Stimulated activated CD4-positive, alpha-beta T cell treated with anti-CD3 and anti-CD28 coated beads, Interleukin-2, amount 100 ng/mL, for 24 hours (primary cell): Measurements from ENCODE around the gene RIMBP2.

Experiments
- DNase-seq, 2 donors: peaks; one replicate each; pipeline ENCODE4 v3.0.0-alpha.2; 2020

Gene RIMBP2

DNA sequence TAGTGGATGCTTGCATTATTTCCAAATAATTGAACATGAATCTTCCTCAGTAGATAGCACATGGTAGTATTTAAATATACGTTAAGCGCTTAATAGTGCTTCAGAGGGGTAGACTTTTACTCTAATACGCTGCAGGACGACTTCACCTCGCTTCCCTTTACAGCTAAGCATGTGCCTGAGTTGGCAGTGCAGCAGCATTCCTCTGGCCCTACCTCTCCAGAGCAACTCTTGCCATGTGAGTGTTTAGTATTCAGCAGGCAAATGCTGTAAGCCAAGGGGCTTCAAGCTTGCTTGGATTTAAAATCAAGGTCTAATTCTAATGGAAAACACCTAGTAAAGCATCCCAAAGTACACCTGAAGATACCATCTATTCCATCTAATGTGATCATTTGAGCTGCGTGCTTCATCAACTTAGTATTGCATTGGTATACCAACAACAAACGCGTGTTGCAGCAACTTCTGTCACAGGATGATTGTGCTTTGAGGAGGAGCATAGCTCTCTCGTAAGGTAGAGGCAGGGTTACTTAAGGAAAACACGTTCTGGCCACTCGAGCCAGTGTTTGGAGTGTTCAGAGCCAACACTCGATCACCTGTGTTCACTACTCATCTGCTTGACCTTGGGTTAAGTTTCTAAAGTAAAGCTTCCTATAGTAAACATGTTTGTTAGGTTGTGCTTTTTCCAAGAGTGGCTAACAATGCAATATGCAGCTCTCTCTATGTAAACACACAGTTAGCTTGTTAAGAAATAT is 317.8 kb downstream of the RIMBP2 start:
- no peak for DNase-seq

GRCh38 chr12:130396667-130397066 is 319.4 kb downstream of the RIMBP2 start:
- DNase-seq, result no peak

- DNase-seq, result no peak
Observed at GRCh38 chr12:130394906-130395305, 321.2 kb downstream of the RIMBP2 start.

DNA sequence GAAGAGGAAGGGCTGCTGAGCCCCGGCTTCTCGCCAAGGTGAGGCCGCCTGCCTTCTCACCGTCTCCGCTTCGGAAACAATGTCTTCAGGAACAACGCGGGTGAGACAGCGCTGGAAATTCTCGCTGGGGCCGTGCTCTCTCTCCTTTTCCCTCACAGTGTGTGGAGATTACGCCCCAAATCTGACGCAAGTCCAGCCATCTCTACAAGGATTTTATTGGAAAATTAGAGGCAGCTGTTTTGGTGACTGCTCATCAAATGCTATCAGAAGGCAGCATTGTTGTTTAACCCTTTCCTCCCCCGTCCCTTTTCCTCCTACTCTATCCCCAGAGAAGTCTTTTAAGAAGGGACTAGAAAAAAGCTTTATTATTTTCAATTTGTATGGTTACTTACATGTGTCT is 324.9 kb downstream of the RIMBP2 start:
- no peak for DNase-seq

GRCh38 chr12:130385193-130385592 is 330.9 kb downstream of the RIMBP2 start:
- no peak for DNase-seq

DNA sequence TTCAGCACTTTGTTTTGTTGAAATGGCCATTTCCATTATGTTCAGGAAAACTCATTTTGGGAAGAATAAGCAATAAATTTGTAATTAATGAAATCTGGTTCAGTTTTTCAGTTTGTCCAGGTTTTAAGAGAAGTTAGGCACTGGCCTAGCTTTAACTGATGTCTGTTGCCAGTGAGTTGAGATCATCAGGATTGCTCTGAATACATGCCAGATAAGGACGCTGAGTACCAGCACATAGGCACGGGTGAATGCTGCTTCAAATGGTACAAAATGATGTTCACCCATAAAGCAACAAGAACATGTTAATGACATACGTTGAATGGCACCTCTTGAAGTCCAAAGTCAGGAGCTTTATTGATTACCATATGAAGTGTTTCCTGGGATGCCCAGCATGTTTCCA is 331.9 kb downstream of the RIMBP2 start:
- DNase-seq, result no peak

DNA sequence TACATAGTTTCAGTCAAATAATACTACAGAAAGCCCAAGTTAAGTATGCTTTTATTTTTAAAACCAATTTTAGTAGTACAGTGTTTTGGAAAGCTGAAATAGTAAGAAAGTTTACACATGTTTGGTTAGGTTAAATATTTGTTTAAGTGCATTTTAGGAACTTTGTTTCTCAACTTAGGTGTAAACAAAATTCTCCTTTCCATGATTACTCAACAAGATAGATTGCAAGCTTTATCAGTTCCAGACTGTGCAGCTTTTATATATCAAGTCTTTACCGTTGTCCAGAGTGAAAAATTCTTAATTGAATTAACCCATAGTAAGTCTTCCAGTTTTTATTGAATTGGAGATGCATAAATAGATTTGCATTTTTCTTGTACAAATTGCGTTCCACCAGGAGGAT is 333.3 kb downstream of the RIMBP2 start:
- DNase-seq, result no peak

GRCh38 chr12:130375296-130376287 is 340.5 kb downstream of the RIMBP2 start:
- no peak for DNase-seq

DNA sequence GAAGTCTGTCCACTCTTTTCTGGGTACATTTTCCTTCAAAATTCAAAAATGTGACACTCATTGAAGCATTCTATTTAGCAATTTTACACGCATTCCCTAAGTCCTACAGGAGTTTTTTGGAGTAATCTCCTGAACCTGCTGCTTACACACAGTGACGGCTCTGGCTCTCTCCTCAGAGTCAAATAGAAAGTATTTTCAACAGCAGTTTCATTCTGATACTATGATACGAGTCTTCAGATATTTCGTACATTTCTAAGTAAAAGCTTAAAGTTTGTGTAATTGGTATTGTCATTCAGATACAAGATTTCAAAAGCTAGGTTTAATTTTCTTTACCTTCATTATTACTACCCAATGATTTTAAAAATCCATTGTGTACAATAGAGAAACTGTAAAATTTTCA is 342.0 kb downstream of the RIMBP2 start:
- DNase-seq, result no peak

DNA sequence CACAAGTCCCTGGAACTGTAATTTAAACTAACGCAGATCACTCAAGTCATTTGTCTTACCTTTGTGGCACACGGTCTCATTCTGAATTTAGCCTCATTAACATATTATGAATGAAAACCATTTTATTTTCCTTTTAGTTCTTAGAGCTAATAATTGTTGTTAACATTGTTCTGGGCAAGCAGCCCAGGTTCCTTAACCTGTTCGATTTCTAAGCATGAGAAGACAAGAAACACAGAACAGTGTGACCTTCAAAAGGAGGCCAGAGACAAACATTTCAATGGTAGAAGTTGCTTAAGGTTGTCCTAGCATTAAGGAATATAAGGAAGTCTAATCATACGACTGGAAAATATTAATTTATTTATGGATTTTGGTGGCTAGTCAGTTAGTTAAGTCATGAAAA is 343.2 kb downstream of the RIMBP2 start:
- no peak for DNase-seq

DNA sequence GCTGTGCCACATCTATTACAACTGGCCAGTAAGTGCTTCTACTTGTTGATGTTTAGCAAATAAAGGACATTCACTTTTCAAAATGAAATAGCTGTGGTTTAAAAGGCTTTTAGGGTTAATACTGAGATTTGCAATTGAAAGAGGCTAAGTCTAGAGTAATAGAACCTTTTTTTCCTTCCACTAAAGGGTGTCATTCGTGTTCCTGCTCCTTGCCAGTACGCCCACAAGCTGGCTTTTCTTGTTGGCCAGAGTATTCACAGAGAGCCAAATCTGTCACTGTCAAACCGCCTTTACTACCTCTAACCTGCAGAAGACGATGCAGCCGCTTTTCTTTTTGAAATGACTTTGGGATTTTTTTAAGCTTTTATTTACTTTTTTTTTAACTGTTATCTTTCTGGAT is 344.8 kb downstream of the RIMBP2 start:
- no peak for DNase-seq

DNA sequence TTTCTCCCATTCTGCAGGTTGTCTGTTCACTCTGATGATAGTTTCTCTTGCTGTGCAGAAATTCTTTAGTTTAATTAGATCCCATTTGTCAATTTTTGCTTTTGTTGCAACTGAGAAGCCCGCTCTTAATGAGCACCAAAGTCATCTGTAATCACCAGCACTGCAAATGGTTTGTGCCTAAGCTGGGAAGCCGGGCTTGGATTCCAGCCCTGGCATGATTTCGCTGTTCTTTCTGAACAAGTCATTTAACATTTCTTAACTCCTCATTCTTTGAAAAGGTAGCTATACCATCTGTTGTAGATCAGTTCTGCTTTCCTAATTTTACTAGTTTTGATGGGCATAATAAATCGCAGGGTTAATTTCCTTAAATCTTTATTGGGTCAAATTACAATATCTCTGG is 346.3 kb downstream of the RIMBP2 start:
- DNase-seq, result no peak

- no peak for DNase-seq
Observed at GRCh38 chr12:130367523-130367922, 348.6 kb downstream of the RIMBP2 start.

- DNase-seq, result no peak
Observed at GRCh38 chr12:130367003-130367402, 349.1 kb downstream of the RIMBP2 start.

- no peak for DNase-seq
Observed at GRCh38 chr12:130366159-130366558, 349.9 kb downstream of the RIMBP2 start.

DNA sequence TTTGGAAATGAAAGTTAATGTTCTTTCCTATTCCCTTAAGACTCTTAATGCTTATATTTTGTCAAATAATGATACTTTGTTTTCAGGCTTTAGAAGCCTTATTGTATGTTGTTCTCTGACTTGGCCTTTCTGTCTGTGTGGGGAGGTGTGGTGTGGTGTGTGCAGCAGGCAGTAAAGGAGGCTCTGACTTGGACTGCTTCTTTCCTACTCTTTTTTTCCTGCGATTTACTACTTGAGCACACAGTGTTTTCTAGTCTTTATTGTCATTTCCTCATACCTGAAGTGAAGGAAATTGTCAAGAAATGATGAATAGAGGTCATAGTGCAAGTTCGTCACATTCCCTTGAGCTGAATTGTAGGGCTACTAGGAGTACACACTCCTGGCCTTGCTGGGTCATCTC is 351.5 kb downstream of the RIMBP2 start:
- no peak for DNase-seq

DNA sequence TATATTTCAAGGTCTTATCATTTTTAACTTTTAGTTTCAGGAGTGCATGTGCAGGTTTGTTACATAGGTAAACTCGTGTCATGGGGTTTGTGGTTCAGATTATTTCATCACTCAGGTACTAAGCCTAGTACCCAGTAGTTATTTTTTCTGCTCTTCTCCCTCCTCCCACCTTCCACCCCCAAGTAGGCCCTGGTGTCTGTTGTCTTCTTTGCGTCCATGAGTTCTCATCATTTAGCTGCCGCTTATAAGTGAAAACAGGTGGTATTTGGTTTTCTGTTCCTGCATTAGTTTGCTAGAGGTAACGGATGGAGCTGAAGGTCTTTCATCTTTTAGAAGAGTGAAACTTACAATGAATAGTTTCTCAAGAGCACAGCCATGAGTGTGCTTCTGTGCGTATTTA is 354.0 kb downstream of the RIMBP2 start:
- DNase-seq, result no peak

DNA sequence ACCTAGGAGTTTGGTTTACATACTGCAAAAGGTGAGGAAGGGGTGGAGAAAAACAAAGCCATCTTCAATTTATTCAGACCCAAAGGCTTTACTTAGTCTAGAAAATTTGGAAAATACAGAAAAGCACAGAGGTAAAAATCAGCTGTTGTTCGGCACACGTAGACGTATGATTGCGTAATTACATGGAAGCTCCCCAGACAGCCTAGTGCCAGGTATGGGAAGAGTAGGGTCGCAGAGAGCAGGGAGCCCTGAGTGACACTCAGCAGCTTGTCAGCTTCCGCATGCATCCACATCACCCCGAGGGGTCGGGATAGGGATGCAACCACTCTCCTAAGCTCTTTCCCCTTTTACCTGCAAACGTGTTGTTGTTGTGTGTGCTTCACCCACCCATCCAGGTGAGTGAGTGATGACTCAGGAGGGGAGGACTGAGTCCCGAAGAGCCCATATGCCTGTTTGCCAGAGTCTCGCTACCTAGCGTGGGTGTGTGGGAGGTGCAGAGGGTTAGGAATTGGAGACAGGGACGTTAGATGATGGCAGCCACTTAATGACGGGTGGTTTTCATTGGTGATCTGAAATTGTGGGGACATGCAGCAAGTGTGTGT is 358.3 kb downstream of the RIMBP2 start:
- DNase-seq, result no peak

- DNase-seq, result no peak
Observed at GRCh38 chr12:130357241-130357640, 358.9 kb downstream of the RIMBP2 start.

- DNase-seq, result no peak
Observed at GRCh38 chr12:130356222-130356621, 359.9 kb downstream of the RIMBP2 start.

DNA sequence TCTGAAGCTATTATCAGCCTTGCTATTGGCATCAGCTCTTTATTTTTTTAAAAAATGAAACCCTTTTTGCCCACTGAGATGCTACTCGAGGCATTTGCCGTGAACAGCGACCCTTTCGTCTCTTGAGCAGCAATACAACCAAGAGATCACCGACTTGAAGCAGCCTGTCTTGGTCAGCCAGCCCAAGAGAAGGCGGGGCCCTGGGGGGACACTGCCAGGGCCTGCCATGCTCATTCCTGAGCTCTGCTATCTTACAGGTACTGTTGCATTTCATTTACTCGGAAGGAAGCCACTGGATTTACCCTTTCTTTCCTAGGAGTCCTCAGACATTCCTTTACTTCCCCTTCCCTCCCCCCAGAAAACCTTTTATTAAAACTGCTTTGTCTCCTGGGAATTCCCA is 361.7 kb downstream of the RIMBP2 start:
- no peak for DNase-seq

- DNase-seq, result no peak
Observed at GRCh38 chr12:130353081-130353480, 363.0 kb downstream of the RIMBP2 start.

GRCh38 chr12:130351326-130351725 is 364.8 kb downstream of the RIMBP2 start:
- no peak for DNase-seq

- DNase-seq, result no peak
Observed at GRCh38 chr12:130350715-130351114, 365.4 kb downstream of the RIMBP2 start.
